NCI-H460 (cell line): ENCODE data around the gene SCO2. TPM values are rescaled to one million over a fixed set of nuclear protein-coding genes. Genes with fewer than 3 reads are reported as not detected.

Source experiments
- DNase-seq: peaks from one replicate; pipeline ENCODE4 v3.0.0-alpha.2; 2016; ENCODE audit warnings: low read depth; ENCODE audit errors: extremely low read depth
- total RNA-seq: library from RNA; depleted of rRNA; stranded (reverse); fragments of >200 nt; shearing (Covaris generic); gene quantifications from 2 replicates; pipeline ENCODE4 v1.2.3, GENCODE V29; 2014; rRNA removed

SCO2 gene
- total RNA-seq, 1 experiment from 2014 or later, result 3.0 TPM

GRCh38 chr22:50482107-50483074 is 43.0 kb downstream of the SCO2 start:
- no peak for DNase-seq

- peak; percentile 27 for DNase-seq
Observed at GRCh38 chr22:50481440-50482106, 43.8 kb downstream of the SCO2 start, which contains the start of gene ADM2. TSS of gene ADM2 (plus strand) at chr22:50481543. CDS start at chr22:50481848, 305 bp downstream.

DNA sequence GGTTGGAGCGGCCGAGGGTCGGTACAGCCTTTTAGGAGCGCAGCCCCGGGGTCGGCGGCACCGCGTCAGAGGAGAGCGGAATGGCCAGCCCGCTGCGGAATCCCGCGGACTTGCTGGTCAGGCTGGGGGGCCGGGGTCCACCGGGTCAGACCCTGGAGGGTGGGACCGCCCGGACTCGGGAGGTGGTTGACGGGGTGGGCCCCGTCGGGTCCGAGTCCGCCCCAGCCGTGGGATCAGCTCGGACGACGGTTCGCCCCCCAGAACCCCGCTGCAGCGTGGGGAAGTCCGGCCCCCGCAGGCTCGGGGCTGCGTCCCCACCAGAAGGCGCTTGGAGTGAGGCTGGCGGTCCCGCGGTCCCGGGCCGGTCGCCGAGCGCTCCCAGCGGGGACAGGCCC is 44.4 kb downstream of the SCO2 start:
- DNase-seq, result no peak

GRCh38 chr22:50479721-50480120 is 45.7 kb downstream of the SCO2 start:
- DNase-seq, result no peak

- DNase-seq, result no peak
Observed at GRCh38 chr22:50477923-50478322, 47.5 kb downstream of the SCO2 start.

GRCh38 chr22:50476868-50477267 is 48.5 kb downstream of the SCO2 start:
- DNase-seq, result no peak

DNA sequence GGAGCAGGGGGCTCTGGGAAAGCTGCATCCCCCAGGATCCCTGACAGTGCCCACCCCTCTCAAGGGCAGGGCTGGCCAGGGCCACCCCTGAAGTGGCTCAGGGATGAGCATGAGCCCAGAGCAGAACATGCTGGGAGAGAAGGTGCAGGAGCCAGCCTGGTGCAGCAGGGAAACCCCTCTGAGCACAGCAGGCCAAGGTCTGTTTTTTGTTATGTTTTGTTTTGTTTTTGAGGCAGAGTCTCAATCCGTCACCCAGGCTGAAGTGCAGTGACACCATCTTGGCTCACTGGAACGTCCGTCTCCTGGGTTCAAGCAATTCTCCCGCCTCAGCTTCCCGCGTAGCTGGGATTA is 49.8 kb downstream of the SCO2 start:
- DNase-seq, result no peak

GRCh38 chr22:50474710-50475651 is 50.4 kb downstream of the SCO2 start, which contains the start of gene SBF1:
TSS of gene SBF1 (minus strand) at chr22:50475035. CDS start at chr22:50474840, 195 bp downstream.
- peak; percentile 82 for DNase-seq

GRCh38 chr22:50473855-50474671 is 51.3 kb downstream of the SCO2 start:
- DNase-seq, result no peak

Other genes with a start within 250 kb of the SCO2 start
- 51.2 and 52.5 TPM in 2 replicates for gene PLXNB2, start 218.0 kb downstream of the SCO2 start, total RNA-seq
- gene DENND6B, start 198.6 kb downstream of the SCO2 start, total RNA-seq, result 0.81 and 1.5 TPM in 2 replicates
- 23.6 and 24.5 TPM in 2 replicates for gene PPP6R2, start 182.3 kb downstream of the SCO2 start, total RNA-seq
- gene SBF1, start 50.6 kb downstream of the SCO2 start, total RNA-seq, result 37.0 and 40.3 TPM in 2 replicates
- gene ADM2, start 44.1 kb downstream of the SCO2 start, total RNA-seq, result 8.9 and 9.2 TPM in 2 replicates
- gene MIOX, start 38.7 kb downstream of the SCO2 start, total RNA-seq, result 0.27 and 0.29 TPM in 2 replicates
- gene LMF2, start 17.9 kb downstream of the SCO2 start, total RNA-seq, result 17.0 and 21.1 TPM in 2 replicates
- 28.6 and 38.0 TPM in 2 replicates for gene NCAPH2, start 17.4 kb downstream of the SCO2 start, total RNA-seq
- gene TYMP, start 4.4 kb upstream of the SCO2 start, total RNA-seq, result 25.8 and 27.3 TPM in 2 replicates
- gene KLHDC7B, start 20.3 kb upstream of the SCO2 start, total RNA-seq, result 1.6 and 2.1 TPM in 2 replicates
- gene SYCE3, start 37.3 kb upstream of the SCO2 start, total RNA-seq, result 0.50 TPM in 1 of 2 replicates, not detected in the other
- gene CPT1B, start 52.8 kb upstream of the SCO2 start, total RNA-seq, result 9.6 and 9.8 TPM in 2 replicates
- 16.1 and 21.0 TPM in 2 replicates for gene CHKB, start 57.3 kb upstream of the SCO2 start, total RNA-seq
- gene MAPK8IP2, start 75.2 kb upstream of the SCO2 start, total RNA-seq, result 0.06 and 0.15 TPM in 2 replicates
- 14.0 and 14.5 TPM in 2 replicates for gene ARSA, start 102.6 kb upstream of the SCO2 start, total RNA-seq
- gene SHANK3, start 147.2 kb upstream of the SCO2 start, total RNA-seq, result 0.98 and 1.2 TPM in 2 replicates
- not detected in 2 replicates for gene ACR, start 212.6 kb upstream of the SCO2 start, total RNA-seq